Stimulated activated CD8-positive, alpha-beta memory T cell treated with anti-CD3 and anti-CD28 coated beads, Interleukin-4, amount 100 ng/mL, for 4 hours (primary cell): ENCODE measurements around the gene ALKAL2.

Experiments used
- DNase-seq, 2 donors: peaks; one replicate each; pipeline ENCODE4 v3.0.0-alpha.2; 2020; ENCODE audit warnings: low read depth in 2 of 2, low spot score in 1 of 2

Gene ALKAL2

DNA sequence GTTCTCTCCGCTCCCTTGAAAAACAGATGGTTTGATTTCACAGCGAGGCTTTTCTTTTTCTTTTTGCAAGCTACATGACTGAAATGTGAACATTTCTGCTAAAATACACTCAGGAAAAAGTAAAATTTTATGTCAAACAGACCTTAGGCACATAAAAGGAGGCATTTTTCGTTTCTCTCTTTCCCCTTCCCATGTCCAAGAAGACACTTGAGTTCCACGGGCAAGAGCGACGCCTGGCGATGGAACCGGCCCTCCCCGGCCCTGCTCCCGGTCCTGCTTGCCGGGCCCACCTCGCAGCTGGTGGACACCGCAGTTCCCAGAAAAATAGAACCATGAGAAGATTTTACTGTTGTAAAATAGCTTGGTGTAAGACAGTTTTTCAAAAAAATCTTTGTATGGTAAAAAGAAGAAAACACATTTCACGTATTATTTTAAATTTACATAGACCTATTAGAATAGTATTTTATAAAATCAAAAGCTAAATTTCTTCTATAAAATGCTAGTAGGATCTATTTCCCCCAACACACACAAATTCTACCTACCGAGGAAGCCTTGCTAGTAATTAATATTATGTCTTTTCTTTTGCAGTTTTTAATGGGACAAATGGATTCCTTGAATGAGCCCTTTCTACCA lies 2.3 kb upstream of the ALKAL2 start:
- DNase-seq, result peak in 1 of 2 donors; percentile 11

DNA sequence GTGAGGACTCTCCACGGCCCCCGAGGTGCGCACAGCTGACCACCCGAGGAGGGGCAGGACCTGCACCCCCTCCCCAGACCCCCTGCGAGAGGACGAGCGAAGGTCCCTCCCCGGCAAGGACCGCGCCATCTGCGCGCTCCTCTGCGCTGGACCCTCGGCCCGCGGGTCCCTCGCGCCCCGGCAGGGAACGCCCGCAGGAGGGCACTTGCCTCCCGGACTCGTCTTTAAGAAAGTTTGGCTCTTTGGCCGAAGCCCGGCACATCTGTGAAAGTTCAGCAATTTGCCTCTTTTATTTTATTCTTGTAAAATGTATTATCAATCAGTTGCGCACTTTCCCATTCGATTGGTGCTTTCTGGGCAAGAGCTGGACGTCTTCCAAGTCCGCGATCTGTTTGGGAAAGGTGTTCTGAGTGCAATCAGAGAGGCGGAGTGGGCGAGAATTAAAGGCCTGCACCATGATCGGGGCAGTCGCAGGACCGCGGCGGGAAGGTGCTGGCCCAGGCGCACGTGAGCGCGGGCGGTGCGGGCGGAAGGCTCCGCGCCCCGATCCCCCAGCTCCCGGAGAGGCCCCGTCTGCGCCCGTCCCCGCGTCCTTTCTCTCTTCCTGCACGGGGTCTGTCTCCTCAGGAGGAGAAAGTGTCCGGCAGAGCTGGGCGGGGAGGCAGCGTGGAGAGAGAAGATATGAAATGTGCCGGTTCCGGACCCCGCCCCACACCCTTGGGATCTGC lies 1.6 kb upstream of the ALKAL2 start:
- DNase-seq, result no peak

- DNase-seq, result no peak
Measured at GRCh38 chr2:288758-289361, 969 bp upstream of the ALKAL2 start.

- DNase-seq, result no peak
Measured at GRCh38 chr2:287471-287885, 413 bp downstream of the ALKAL2 start.

DNA sequence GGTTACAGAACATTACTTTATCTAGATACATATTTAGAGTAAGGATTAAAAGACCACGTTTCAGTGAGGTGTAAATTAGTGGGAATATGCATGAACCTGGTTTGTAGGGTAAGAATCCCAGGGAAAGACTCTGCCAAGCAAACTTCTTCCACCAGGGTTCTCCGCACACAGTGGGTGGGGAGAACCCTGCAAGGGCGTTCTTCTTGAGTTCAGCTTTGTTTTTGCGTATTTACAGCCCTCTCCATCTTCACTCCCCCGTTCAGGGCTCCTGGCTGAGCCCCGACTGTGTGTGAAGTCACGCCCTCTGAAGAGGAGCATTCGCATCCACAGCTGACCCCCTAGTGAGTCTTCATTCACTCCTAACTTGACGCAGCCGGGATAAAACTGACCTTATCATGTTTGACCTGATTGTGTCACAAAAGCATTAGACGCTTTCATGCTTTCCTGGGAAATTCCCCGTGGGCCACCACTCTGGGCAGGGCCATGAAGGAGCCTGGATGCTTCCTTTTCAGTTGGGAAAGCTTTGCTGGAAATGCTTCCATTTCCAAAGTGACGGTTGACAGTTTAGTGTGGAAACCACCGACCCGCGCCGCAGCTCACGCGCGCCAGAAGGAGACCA lies 1.0 kb downstream of the ALKAL2 start:
- DNase-seq, result no peak

- no peak for DNase-seq
Measured at GRCh38 chr2:286035-286434, 1.9 kb downstream of the ALKAL2 start.

- DNase-seq, result no peak
Measured at GRCh38 chr2:285531-285930, 2.4 kb downstream of the ALKAL2 start.

DNA sequence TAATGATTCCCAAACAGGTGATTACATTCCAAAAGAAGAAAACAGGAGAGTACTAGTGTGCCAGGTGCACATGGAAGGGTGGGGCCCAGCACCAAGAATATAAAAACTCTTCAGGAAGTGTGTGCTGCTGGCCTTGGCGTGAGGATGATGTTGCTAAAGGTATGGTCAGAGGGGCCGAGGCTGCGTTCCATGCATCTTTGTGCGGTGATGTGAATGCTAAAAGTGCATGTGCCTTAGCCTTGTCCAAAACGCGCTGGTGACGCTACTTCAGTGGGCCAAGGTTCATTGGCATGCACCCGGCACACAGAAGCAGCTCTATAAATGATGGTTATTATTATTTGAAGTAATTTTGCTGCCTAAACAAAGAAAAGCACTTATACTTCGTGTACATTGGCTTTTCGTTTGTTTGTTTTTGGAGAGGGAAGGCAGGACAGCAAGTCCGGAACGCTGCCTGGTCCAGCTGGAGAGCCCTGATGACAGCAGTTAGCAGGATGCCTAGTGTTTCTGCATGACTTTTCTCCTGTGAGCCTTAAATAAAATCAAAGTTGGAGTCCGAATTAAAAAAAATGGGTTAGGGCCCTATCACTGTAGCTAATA lies 2.9 kb downstream of the ALKAL2 start:
- no peak for DNase-seq

DNA sequence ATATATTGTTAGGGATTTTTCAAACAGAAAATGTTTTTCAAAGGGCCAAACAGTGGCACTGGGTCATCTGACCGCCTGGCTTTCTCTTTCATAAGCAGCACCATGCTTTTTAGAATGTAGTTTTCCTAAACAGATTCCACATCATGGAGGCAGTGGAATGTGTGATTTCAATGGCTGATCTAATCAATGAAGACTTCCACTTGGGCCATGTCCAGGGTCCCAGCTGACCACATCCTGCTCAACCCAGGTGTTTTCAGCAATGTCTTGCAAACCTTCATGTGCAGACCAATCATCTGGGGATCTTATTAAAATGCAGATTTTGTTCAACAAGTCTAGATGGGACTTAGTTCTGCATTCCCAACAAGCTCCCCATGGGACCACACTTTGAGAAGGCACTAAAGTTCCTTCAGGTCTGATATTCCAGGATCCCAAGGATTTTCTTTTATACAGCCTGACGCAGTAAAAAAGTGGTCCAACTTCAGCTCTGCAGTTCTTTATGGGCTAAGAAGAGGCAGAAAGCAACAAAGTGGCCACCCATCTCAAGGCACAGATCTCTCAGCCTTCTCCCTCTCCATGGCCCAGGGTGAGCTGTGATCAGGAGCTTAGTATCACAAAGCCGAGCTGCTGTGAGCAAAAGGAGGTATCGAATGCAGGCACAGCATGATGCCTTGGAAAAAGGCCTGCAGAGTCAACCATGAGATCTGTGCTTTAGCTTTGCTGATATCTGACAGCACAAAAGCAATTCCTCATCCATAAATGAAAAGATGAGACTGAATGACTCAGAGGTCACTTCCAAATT lies 3.7 kb downstream of the ALKAL2 start:
- DNase-seq, result no peak

DNA sequence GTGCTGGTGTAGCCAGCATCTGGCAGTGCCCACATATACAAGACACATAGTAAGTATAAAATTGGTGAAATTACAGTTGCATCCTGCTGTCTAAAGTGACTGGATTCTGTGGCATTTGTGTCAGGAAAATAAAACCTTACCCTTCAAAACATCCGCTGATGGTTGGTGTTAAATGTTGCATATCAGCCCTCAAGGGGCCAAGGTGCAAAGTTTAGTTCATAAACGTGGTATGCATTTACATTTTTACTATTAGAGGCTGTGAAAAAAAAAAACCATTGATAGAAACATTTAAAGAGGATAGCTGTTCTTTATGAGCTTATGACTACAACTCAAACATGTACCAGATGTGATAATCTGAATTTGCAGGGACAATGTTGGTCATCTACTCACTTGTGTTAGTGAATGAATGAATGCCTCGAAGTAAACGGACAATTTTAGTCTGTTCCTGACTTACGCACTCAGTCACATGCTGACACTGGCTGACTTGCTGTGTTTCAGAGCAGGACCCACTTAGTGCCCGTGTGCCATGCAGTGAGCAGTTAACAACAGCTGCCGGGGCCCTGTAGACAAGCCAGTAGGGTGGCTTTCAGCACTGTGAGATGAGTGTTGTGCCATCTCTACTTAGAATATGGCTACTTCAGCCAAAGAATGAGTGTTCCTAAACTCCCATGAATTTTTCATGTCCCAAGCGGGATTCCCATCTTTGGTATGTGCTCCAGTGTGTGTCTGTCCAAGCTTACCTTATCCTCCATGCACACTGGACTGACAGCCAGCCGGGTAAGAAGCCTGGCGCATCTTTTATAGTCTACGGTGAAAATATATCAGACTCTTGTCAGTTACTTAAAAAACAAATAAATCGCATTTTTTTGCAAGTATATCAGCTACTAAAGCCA lies 5.3 kb downstream of the ALKAL2 start:
- DNase-seq, result no peak

- no peak for DNase-seq
Measured at GRCh38 chr2:281381-281780, 6.5 kb downstream of the ALKAL2 start.

DNA sequence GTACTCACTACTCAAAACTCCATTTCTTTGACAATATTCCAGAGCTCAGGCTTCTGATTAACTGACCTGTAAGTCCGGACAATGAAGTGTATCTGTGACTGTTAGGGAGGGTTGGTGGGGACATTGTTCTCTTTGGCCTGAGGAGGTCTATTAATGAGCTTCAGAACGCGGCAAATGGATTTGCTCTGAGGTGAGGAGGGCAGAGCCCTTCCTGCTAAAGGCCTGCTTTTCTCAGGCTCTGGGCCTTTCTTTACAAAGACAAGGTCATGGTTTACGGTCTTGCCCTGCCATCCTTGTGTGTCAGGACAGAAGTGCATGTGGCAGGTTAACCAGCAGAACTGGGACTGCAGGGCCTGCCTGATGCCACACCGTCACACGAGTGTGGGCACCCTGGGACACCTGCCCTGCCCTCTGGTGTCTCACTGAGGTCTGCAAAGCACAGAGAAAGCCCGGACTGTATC lies 7.2 kb downstream of the ALKAL2 start:
- no peak for DNase-seq

DNA sequence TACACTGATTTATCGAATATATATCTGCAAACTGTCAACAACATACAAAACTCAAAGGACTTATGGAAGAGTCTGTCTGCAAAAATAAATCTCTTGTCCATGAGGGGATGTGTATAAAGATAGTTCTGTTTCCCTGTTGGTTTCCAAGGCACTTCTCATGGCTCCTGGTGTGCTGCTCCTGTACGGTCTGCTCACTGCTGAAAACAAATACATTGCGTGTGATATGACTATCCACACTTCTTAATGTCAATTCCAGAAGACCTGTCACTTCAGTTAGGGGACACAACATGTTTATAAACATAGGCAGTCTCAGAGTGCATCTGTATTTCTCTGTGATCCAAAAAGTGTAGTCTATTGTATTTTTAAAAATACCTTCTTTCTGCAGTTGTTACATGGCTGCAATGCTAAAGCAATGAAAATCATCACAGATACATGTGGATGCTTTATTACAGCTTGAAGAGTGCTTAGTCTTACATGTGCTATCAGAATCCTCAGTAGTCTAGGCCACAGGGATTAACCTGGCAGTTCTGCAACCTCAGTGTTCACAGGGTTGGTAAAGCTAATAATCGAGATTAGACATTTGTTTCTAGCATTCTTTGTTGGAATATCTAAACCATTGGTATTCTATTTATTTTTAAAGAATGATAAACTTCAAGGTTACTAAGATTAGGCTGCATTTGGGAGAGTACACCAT lies 7.8 kb downstream of the ALKAL2 start:
- no peak for DNase-seq

DNA sequence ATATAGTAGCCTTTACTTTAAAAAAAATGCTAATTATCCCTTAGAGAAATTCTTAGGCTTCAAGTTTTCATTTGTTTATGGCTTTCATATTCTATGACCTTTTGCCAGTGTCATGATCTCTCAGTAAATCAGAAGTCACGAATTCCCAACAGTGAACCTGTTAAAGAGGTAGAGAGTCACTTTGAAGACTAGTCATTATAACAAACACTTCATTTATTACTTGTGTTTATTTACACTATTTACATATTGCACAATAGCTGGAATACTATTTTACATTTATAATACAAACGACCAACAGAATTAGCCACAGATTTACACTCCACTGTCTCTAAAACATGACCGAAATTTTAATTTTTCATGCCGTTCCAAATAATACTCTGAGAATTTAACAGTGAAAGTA lies 8.5 kb downstream of the ALKAL2 start:
- DNase-seq, result no peak

DNA sequence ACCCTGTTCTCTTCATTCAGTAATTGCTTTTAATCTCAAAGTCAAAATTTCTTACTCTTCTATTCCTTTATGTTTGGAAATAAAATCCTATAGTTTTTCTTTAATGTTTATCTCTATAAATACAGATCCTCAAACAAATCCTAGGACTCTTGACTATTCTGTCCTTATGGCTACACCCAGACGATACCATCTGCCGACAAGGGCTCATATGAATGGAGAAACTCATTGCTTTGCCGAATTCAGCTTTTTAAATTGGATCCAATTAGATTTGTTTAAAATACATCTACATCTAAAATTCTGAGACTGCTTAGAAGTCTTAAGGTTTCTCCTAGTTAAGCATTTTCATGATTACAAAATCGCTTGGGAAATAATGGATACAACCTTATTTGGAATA lies 9.0 kb downstream of the ALKAL2 start:
- DNase-seq, result no peak

DNA sequence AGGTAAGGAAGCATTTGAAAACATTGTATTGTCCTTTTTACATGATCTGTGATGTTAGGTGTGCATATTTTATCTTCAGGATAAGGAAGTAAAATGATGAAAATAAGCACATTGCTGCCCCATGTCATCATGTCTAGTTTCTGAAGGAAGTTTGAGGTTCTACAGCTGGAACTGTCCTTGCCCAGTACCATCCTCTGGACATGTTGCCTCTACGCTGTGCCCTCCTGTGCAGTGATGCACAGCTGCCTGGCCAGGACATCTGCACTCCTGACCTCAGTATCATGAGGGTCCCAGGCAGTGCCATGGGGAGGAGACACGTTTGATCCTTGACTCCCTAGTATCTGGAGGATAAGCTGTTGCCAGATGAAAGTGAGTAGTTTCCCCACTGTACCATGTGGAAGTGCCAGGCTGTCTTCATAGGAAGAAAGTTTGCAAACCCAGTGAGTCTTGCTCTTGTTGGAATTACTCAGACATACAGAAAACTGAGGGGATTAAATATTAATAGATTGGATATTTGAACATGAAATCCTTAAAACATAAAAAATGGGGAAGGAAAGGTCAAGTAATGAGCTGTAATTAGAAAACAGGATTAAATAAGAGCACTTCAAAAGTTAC lies 9.5 kb downstream of the ALKAL2 start:
- DNase-seq, result no peak

DNA sequence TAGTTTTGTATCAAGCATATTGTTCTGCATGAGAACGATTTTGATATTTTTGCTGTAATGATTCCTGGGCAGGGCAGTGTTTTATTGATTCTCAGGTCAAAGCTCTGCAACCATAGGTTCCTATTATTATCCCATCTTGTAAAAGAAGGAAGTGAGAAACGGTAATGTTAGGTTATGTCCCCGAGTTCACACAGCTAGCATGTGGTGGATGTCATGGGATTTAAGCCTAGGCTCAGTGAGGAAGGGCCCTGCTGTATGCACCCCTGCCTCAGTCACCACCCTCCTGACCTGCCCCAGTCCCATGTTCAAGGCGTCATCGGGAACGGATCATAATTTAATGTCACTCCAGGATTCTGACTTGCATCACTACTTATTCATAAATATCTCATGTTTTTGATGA lies 12.4 kb downstream of the ALKAL2 start:
- DNase-seq, result no peak

DNA sequence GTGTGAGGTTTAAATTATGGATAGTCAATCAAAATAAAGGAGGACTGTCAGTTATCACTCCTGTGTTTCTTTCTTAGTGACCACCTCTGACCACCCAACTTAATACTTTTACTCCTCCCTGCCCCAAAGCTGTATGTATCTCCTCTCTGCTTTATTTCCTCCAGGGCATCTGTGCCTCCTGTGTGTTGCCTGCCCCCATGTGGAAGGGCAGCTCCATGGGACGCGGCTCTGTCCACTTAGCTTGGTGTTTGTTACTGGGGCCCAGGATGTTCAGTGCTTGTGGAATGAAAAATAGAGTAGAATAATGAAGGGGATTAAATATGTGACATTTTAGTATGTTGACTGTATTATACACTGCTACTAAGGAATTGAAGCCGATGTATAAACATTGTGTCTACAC lies 13.4 kb downstream of the ALKAL2 start:
- DNase-seq, result no peak

GRCh38 chr2:273333-273732 lies 14.6 kb downstream of the ALKAL2 start:
- no peak for DNase-seq
